Astrocyte of the cerebellum (primary cell): Measurements from ENCODE around the gene CSNK1G2.

Experiments used
- DNase-seq: peaks from one replicate; pipeline ENCODE4 v3.0.0-alpha.2; 2011; ENCODE audit warnings: low read depth
- H3K4me3 ChIP-seq: 2 replicates; pipeline ENCODE4 v1.5.1; 2011; ENCODE audit warnings: mild to moderate bottlenecking, low read depth, low read length, moderate library complexity
- CTCF ChIP-seq: IDR thresholded peaks from 2 replicates; pipeline ENCODE4 v1.5.1; 2012; ENCODE audit warnings: low read length, low read depth, moderate library complexity, mild to moderate bottlenecking; ENCODE audit errors: missing control alignments
- in situ Hi-C: cut with HindIII; loops from 2 replicates; pipeline ENCODE4 v1.10.0; 2017; ENCODE audit warnings: low sequenced_read_pairs

The CSNK1G2 gene

DNA sequence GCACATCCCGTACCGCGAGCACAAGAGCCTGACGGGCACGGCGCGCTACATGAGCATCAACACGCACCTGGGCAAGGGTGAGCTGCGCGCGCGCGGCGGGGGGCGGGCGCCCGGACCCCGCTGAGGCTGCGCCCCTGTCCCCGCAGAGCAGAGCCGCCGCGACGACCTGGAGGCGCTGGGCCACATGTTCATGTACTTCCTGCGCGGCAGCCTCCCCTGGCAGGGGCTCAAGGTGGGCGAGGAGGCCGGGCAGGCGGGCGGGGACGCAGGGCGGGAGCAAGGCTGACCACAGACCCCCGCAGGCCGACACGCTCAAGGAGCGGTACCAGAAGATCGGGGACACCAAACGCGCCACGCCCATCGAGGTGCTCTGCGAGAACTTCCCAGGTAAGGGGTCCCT lies 38.0 kb downstream of the CSNK1G2 start:
- no peak overlapping the region for H3K4me3 ChIP-seq
- in situ Hi-C loops, result no loop called here
- no peak for DNase-seq
- TF ChIP-seq CTCF, result no peak

GRCh38 chr19:1979642-1980041 lies 38.7 kb downstream of the CSNK1G2 start:
- in situ Hi-C loops, result no loop called here
- H3K4me3 ChIP-seq, result no peak overlapping the region
- no peak for DNase-seq
- TF ChIP-seq CTCF, result no peak

DNA sequence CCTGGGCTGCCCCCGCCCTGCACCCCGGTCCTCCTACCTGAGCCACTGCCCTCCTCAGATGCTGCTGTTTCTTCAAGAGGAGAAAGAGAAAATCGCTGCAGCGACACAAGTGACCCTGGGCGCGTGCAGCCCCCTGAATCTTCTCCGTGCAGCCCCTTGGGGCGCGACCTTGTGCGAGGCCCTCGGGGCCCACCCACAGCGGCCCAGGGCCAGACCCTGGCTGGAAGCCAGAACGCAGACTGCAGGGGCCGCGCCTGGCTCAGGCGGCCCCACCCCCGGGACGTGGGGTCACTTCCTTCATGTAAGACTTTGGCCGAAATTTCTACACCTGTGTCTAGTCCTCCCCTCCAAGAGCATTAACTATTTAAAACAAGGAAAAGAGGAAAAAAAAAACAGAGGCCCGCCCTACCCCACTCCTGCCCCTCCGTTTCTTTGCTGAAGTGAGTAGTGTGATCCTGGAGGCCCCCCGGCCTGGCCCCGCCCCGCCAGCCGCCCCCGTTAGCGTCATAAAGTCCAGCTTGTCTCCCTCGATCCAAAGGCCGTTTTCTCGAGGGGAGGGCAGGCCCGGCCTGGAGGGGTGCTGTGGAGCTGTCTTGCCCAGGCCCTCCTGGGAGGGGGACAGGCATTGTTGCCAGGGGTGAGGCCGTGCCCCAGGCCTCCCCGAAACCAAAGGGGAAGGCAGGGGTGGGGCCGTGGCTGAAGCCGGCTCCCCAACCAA lies 39.3 kb downstream of the CSNK1G2 start:
- in situ Hi-C loops, result no loop called here
- no peak for DNase-seq
- no peak overlapping the region for H3K4me3 ChIP-seq
- TF ChIP-seq CTCF, result no peak

GRCh38 chr19:1980809-1981181 lies 39.8 kb downstream of the CSNK1G2 start:
- no peak for DNase-seq
- TF ChIP-seq CTCF, result no peak
- in situ Hi-C loops, result no loop called here
- H3K4me3 ChIP-seq, result no peak overlapping the region

DNA sequence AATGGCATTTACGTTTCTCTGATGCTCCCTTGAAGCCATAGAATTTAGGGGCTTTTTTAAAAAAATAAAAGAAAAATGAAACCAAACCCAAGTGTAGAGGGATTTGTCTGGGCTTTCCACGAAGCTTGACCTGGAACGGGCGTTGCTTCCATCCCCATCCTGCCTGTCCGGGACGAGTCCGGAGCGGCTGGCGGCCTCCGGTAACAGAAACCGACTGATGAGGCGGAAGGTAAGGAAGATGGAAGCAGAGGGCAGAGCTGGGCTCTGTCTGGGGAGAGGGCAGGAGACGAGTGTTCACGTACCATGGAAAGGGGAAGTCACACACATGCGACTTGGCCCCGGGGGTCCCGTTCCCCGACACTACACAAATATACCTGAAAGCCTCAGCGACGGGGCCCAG lies 40.3 kb downstream of the CSNK1G2 start:
- TF ChIP-seq CTCF, result no peak
- in situ Hi-C loops, result no loop called here
- no peak for DNase-seq
- no peak overlapping the region for H3K4me3 ChIP-seq

- no peak overlapping the region for H3K4me3 ChIP-seq
- no peak for DNase-seq
- no peak for TF ChIP-seq CTCF
- in situ Hi-C loops, result no loop called here
Observed at GRCh38 chr19:1984357-1984756, 43.4 kb downstream of the CSNK1G2 start.
